HCT116 (cell line): ENCODE results near the gene PRKAG2. TPM values are rescaled to one million over a fixed set of nuclear protein-coding genes. Genes with fewer than 3 reads are reported as not detected.

Source experiments
- ATAC-seq: fragments of 200-7000 bp; cut with Tn5 transposase; 2 replicates; pipeline ENCODE4 v1.9.1; 2020; ENCODE audit warnings: mild to moderate bottlenecking, moderate library complexity
- BruUV-seq: library from RNA; stranded (reverse); fragments of 400-500 nt; replicated peaks from 2 replicates; lab custom pipeline; 2021; lab: Mats Ljungman, UMichigan
- CTCF ChIA-PET: fragments of 300-600 bp; sonication (Branson Sonifier 250); formaldehyde crosslinking; loops from one replicate; lab custom pipeline; 2021; ENCODE audit warnings: antibody characterized with exemption; lab: Charles Lee
- POLR2A ChIA-PET: fragments of 300-600, 350-600 bp; sonication (Branson Sonifier 250); formaldehyde crosslinking; loops from one replicate; lab custom pipeline; 2021; ENCODE audit warnings: antibody characterized with exemption; lab: Charles Lee
- RAD21 ChIA-PET, 2 experiments: fragments of 300-600 bp; sonication (Branson Sonifier 250); formaldehyde crosslinking; loops; one replicate each; lab custom pipeline; 2023; ENCODE audit warnings: low total read pairs in 2 of 2; ENCODE audit not compliant: uncharacterized antibody in 2 of 2, unreplicated experiment in 2 of 2, low non-redundant PET in 1 of 2; lab: Charles Lee
- DNase-seq: peaks from one replicate; pipeline ENCODE4 v3.0.0-alpha.2; 2010; ENCODE audit warnings: low read depth, low spot score
- H2AFZ ChIP-seq: fragments of 200-600 bp; shearing (Covaris generic), sonication (generic); 2 replicates; pipeline ENCODE4 v1.6.1; 2017; ENCODE audit warnings: low read depth, mixed run types, mixed read lengths, antibody characterized with exemption, low read length; ENCODE audit not compliant: poor library complexity, severe bottlenecking
- H3K27ac ChIP-seq: 2 replicates; pipeline ENCODE4 v1.5.1; 2012; ENCODE audit warnings: low read depth, low read length
- H3K27me3 ChIP-seq: fragments of 200-600 bp; sonication (generic); 2 replicates; pipeline ENCODE4 v1.6.1; 2016; ENCODE audit warnings: mixed run types, low read length, mixed read lengths; ENCODE audit not compliant: insufficient read depth
- H3K36me3 ChIP-seq, 2 experiments: fragments of 200-500 bp in 1 of 2; fragments of 200-600 bp in 1 of 2; sonication (Bioruptor generic) in 1 of 2; sonication (generic) in 1 of 2; 2 replicates each; pipeline versions ENCODE4 v1.5.1 to v1.6.1; 2014 to 2016; ENCODE audit warnings: low read length in 2 of 2, inconsistent platforms in 1 of 2, mixed read lengths in 1 of 2, mixed run types in 1 of 2; ENCODE audit not compliant: insufficient read depth in 2 of 2, control insufficient read depth in 1 of 2
- H3K4me1 ChIP-seq, 2 experiments: fragments of 200-600 bp in 1 of 2; sonication (generic) in 1 of 2; 2 replicates each; pipeline versions ENCODE4 v1.5.1 to v1.6.1; 2012 to 2017; ENCODE audit warnings: low read length in 2 of 2, inconsistent platforms in 1 of 2, mild to moderate bottlenecking in 1 of 2, mixed read lengths in 1 of 2, mixed run types in 1 of 2, moderate library complexity in 1 of 2; ENCODE audit not compliant: insufficient read depth in 2 of 2, control insufficient read depth in 1 of 2
- H3K4me2 ChIP-seq: fragments of 200-600 bp; sonication (generic); 2 replicates; pipeline ENCODE4 v1.6.1; 2017; ENCODE audit warnings: mixed run types, low read length, mixed read lengths
- H3K4me3 ChIP-seq, 2 experiments: fragments of 200-600 bp in 1 of 2; sonication (generic) in 1 of 2; replicated peaks in 1 of 2; 2 replicates each; pipeline ENCODE4 v1.5.1; 2011 to 2016; ENCODE audit warnings: low read length in 2 of 2, control low read depth in 1 of 2, low read depth in 1 of 2, mild to moderate bottlenecking in 1 of 2, mixed read lengths in 1 of 2, mixed run types in 1 of 2
- H3K79me2 ChIP-seq: fragments of 200-600 bp; sonication (generic); 2 replicates; pipeline ENCODE4 v1.6.1; 2017; ENCODE audit warnings: mild to moderate bottlenecking, mixed run types, low read length, moderate library complexity, mixed read lengths; ENCODE audit not compliant: insufficient read depth
- H3K9ac ChIP-seq: fragments of 200-600 bp; sonication (generic); 2 replicates; pipeline ENCODE4 v1.6.1; 2016; ENCODE audit warnings: low read length, mixed read lengths
- H3K9me2 ChIP-seq: fragments of 200-600 bp; sonication (generic), shearing (Covaris generic); 2 replicates; pipeline ENCODE4 v1.6.1; 2017; ENCODE audit warnings: mixed run types, mild to moderate bottlenecking, moderate library complexity; ENCODE audit not compliant: insufficient read depth
- H3K9me3 ChIP-seq, 2 experiments: fragments of 200-500 bp in 1 of 2; fragments of 200-600 bp in 1 of 2; sonication (Bioruptor generic) in 1 of 2; sonication (generic) in 1 of 2; 2 replicates each; pipeline ENCODE4 v1.6.1; 2014 to 2017; ENCODE audit warnings: low read length in 2 of 2, mixed read lengths in 2 of 2, inconsistent platforms in 1 of 2, low read depth in 1 of 2, mild to moderate bottlenecking in 1 of 2, mixed run types in 1 of 2, moderate library complexity in 1 of 2; ENCODE audit not compliant: control insufficient read depth in 1 of 2, insufficient read depth in 1 of 2
- H4K20me1 ChIP-seq: fragments of 200-600 bp; sonication (generic), shearing (Covaris generic); 2 replicates; pipeline ENCODE4 v1.6.1; 2017; ENCODE audit warnings: mixed run types, mild to moderate bottlenecking, moderate library complexity; ENCODE audit not compliant: insufficient read depth
- CEBPB ChIP-seq: IDR thresholded peaks from 2 replicates; pipeline ENCODE4 v1.6.1; 2012; ENCODE audit warnings: low read depth
- ELF1 ChIP-seq: IDR thresholded peaks from 2 replicates; pipeline ENCODE4 v1.6.1; 2012; ENCODE audit warnings: low read depth, borderline replicate concordance
- EZH2 ChIP-seq: fragments of 200-600 bp; sonication (generic); IDR thresholded peaks from 2 replicates; pipeline ENCODE4 v1.6.1; 2017; ENCODE audit warnings: antibody characterized with exemption, mixed run types
- EZH2phosphoT487 ChIP-seq: fragments of 200-600 bp; IDR thresholded peaks from 2 replicates; pipeline ENCODE4 v1.6.1; 2018; ENCODE audit warnings: antibody characterized with exemption, borderline replicate concordance
- FOSL1 ChIP-seq: IDR thresholded peaks from 2 replicates; pipeline ENCODE4 v1.6.1; 2012; ENCODE audit warnings: low read depth
- JUND ChIP-seq: IDR thresholded peaks from 2 replicates; pipeline ENCODE4 v1.6.1; 2012
- POLR2A ChIP-seq: IDR thresholded peaks from 2 replicates; pipeline ENCODE4 v1.7.0; 2011; ENCODE audit warnings: borderline replicate concordance; ENCODE audit not compliant: insufficient read depth, insufficient read length; ENCODE audit errors: extremely low read depth
- POLR2AphosphoS5 ChIP-seq: IDR thresholded peaks from 2 replicates; pipeline ENCODE4 v1.6.1; 2011; ENCODE audit warnings: mild to moderate bottlenecking, low read depth, low read length, moderate library complexity
- RAD21 ChIP-seq: IDR thresholded peaks from 2 replicates; pipeline ENCODE4 v1.6.1; 2012; ENCODE audit warnings: low read depth, mild to moderate bottlenecking
- SIN3A ChIP-seq: IDR thresholded peaks from 2 replicates; pipeline ENCODE4 v1.6.1; 2012; ENCODE audit warnings: low read depth
- SP1 ChIP-seq: IDR thresholded peaks from 2 replicates; pipeline ENCODE4 v1.6.1; 2012; ENCODE audit warnings: low read depth
- SRF ChIP-seq: IDR thresholded peaks from 2 replicates; pipeline ENCODE4 v1.6.1; 2012; ENCODE audit warnings: low read depth
- YY1 ChIP-seq: IDR thresholded peaks from 2 replicates; pipeline ENCODE4 v1.6.1; 2011; ENCODE audit warnings: low read length, low read depth, moderate library complexity, mild to moderate bottlenecking; ENCODE audit not compliant: insufficient replicate concordance; ENCODE audit errors: extremely low read depth
- ZFX ChIP-seq: fragments of 450-650 bp; IDR thresholded peaks from 2 replicates; pipeline ENCODE4 v1.6.1; 2017
- intact Hi-C: fragments of 100-400 bp; cut with micrococcal nuclease; formaldehyde crosslinking; loops from 2 replicates; pipeline ENCODE4 v1.10.0; 2022
- total RNA-seq: library from RNA; stranded (reverse); gene quantifications from one replicate; pipeline ENCODE4 v1.2.1, GENCODE V29; 2021; ENCODE audit not compliant: unreplicated experiment
- TF ChIP-seq, protein P1 (sequence below): IDR thresholded peaks from 2 replicates; pipeline ENCODE4 v1.6.1; 2011; ENCODE audit warnings: mild to moderate bottlenecking, low read length, moderate library complexity; ENCODE audit not compliant: insufficient replicate concordance; ENCODE audit errors: extremely low read depth
- TF ChIP-seq, protein P2 (sequence below): IDR thresholded peaks from 2 replicates; pipeline ENCODE4 v1.6.1; 2012; ENCODE audit warnings: low read depth
- TF ChIP-seq, protein P3 (sequence below), 3 experiments: fragments of 200-600 bp in 1 of 3; sonication (generic) in 1 of 3; IDR thresholded peaks in 2 of 3; conservative IDR thresholded peaks in 1 of 3; 2 replicates each; pipeline ENCODE4 v1.5.1; 2012 to 2017; ENCODE audit warnings: low read depth in 2 of 3, low read length in 2 of 3, antibody characterized with exemption in 1 of 3, borderline replicate concordance in 1 of 3, control low read depth in 1 of 3, mild to moderate bottlenecking in 1 of 3, mixed read lengths in 1 of 3, mixed run types in 1 of 3, moderate library complexity in 1 of 3; ENCODE audit not compliant: insufficient read depth in 1 of 3
- TF ChIP-seq, protein P4 (sequence below): IDR thresholded peaks from 2 replicates; pipeline ENCODE4 v1.6.1; 2012
- TF ChIP-seq, protein P5 (sequence below): IDR thresholded peaks from 2 replicates; pipeline ENCODE4 v1.6.1; 2012

The PRKAG2 gene
- total RNA-seq, 1 experiment from 2014 or later, result 23.6 TPM

DNA sequence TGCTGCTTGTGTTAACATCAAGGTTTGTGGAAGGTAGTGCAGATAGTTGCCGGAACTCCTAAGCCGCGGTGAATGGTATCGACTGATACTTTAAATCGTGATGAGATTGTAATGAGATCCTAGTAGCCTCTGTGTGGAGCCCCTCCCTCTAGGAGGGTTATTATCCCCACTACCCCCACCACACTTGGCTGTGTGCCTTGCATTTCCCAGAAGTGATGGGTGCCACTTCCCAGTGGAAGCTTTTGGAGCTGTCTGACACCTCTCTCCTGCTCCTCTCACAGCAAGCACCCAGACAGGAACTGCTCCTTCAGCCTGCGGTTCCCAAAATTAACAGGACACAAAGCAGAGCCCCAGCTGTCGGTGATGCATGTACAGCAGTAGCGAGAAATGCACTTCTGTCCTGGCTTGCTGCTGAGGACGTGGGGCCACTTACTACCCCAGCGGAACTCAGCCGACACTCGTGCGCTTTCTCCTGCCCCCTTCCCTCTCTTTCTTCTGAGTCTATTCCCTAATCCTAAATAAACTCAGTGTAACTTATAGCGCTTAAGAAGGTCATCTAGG, 52.5 kb downstream of the PRKAG2 start:
- H3K4me1 ChIP-seq, result no peaks in the 10 kb centered on the region
- ChIA-PET POLR2A (no interaction called here), RAD21 (no interaction called here), CTCF (no interaction called here)
- intact Hi-C loops, result no loop called here
- no peak overlapping the region for H3K4me3 ChIP-seq
- no TSS peak for BruUV-seq
- H2AFZ ChIP-seq, result no peak overlapping the region
- no peak for ATAC-seq
- no peaks in the 10 kb centered on the region for H3K9me3 ChIP-seq
- no peaks in the 10 kb centered on the region for H3K79me2 ChIP-seq
- H3K4me2 ChIP-seq, result no peak overlapping the region
- TF ChIP-seq SP1 (no peak), YY1 (no peak), SRF (no peak), EZH2 (no peak), POLR2A (no peak), ZFX (no peak), CEBPB (no peak), EZH2phosphoT487 (no peak), JUND (no peak), SIN3A (no peak), POLR2AphosphoS5 (no peak), RAD21 (no peak), FOSL1 (no peak), ELF1 (no peak)
- TF ChIP-seq, protein P1, sequence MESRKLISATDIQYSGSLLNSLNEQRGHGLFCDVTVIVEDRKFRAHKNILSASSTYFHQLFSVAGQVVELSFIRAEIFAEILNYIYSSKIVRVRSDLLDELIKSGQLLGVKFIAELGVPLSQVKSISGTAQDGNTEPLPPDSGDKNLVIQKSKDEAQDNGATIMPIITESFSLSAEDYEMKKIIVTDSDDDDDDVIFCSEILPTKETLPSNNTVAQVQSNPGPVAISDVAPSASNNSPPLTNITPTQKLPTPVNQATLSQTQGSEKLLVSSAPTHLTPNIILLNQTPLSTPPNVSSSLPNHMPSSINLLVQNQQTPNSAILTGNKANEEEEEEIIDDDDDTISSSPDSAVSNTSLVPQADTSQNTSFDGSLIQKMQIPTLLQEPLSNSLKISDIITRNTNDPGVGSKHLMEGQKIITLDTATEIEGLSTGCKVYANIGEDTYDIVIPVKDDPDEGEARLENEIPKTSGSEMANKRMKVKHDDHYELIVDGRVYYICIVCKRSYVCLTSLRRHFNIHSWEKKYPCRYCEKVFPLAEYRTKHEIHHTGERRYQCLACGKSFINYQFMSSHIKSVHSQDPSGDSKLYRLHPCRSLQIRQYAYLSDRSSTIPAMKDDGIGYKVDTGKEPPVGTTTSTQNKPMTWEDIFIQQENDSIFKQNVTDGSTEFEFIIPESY, result no peak
- TF ChIP-seq, protein P2, sequence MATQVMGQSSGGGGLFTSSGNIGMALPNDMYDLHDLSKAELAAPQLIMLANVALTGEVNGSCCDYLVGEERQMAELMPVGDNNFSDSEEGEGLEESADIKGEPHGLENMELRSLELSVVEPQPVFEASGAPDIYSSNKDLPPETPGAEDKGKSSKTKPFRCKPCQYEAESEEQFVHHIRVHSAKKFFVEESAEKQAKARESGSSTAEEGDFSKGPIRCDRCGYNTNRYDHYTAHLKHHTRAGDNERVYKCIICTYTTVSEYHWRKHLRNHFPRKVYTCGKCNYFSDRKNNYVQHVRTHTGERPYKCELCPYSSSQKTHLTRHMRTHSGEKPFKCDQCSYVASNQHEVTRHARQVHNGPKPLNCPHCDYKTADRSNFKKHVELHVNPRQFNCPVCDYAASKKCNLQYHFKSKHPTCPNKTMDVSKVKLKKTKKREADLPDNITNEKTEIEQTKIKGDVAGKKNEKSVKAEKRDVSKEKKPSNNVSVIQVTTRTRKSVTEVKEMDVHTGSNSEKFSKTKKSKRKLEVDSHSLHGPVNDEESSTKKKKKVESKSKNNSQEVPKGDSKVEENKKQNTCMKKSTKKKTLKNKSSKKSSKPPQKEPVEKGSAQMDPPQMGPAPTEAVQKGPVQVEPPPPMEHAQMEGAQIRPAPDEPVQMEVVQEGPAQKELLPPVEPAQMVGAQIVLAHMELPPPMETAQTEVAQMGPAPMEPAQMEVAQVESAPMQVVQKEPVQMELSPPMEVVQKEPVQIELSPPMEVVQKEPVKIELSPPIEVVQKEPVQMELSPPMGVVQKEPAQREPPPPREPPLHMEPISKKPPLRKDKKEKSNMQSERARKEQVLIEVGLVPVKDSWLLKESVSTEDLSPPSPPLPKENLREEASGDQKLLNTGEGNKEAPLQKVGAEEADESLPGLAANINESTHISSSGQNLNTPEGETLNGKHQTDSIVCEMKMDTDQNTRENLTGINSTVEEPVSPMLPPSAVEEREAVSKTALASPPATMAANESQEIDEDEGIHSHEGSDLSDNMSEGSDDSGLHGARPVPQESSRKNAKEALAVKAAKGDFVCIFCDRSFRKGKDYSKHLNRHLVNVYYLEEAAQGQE, result no peak
- TF ChIP-seq, protein P3, sequence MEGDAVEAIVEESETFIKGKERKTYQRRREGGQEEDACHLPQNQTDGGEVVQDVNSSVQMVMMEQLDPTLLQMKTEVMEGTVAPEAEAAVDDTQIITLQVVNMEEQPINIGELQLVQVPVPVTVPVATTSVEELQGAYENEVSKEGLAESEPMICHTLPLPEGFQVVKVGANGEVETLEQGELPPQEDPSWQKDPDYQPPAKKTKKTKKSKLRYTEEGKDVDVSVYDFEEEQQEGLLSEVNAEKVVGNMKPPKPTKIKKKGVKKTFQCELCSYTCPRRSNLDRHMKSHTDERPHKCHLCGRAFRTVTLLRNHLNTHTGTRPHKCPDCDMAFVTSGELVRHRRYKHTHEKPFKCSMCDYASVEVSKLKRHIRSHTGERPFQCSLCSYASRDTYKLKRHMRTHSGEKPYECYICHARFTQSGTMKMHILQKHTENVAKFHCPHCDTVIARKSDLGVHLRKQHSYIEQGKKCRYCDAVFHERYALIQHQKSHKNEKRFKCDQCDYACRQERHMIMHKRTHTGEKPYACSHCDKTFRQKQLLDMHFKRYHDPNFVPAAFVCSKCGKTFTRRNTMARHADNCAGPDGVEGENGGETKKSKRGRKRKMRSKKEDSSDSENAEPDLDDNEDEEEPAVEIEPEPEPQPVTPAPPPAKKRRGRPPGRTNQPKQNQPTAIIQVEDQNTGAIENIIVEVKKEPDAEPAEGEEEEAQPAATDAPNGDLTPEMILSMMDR (IDR thresholded peaks at IDR 0.05 in 2 of 3, conservative IDR thresholded peaks at IDR 0.05 in 1 of 3; ENCODE audit: borderline replicate concordance in 1 of 3, insufficient read depth in 1 of 3, low read depth in 2 of 3, low read length in 2 of 3), result no peak
- TF ChIP-seq, protein P4, sequence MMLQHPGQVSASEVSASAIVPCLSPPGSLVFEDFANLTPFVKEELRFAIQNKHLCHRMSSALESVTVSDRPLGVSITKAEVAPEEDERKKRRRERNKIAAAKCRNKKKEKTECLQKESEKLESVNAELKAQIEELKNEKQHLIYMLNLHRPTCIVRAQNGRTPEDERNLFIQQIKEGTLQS, result no peak
- TF ChIP-seq, protein P5, sequence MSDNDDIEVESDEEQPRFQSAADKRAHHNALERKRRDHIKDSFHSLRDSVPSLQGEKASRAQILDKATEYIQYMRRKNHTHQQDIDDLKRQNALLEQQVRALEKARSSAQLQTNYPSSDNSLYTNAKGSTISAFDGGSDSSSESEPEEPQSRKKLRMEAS, result no peak
- DNase-seq, result no peak
- H4K20me1 ChIP-seq, result no peaks in the 10 kb centered on the region
- H3K27me3 ChIP-seq, result no peaks in the 10 kb centered on the region
- H3K9me2 ChIP-seq, result no peaks in the 10 kb centered on the region
- H3K27ac ChIP-seq, result no peak overlapping the region
- no peaks in the 10 kb centered on the region for H3K36me3 ChIP-seq
- no peak overlapping the region for H3K9ac ChIP-seq
